ENCODE results near the gene FLNA.

Gene FLNA

DNA sequence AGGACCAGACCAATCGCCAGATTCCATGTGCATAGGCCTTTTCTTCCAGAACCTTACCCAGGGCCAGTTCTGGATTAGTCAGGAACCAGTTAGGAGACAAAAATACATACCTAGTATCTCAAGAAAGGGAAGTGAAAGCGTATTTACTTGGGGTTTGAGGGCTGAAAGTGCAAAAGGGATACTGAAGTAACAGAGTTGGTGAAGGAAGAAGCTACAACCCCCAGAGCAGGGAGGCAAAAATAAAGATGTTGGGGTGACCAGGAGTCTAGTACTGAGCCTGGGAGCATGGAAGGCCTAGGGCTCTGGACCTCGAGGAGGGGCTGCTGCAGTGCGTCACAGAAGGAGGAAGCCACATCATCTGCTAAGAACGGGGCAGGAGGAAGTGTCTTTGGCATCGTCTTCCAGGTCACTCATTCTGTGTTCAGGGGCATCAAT lies 40.6 kb downstream of the FLNA start:
- DNase-seq (ENCODE audit: low spot score), result no peak

GRCh38 chrX:154333116-154333515 lies 41.3 kb downstream of the FLNA start:
- DNase-seq (ENCODE audit: low spot score), result no peak

DNA sequence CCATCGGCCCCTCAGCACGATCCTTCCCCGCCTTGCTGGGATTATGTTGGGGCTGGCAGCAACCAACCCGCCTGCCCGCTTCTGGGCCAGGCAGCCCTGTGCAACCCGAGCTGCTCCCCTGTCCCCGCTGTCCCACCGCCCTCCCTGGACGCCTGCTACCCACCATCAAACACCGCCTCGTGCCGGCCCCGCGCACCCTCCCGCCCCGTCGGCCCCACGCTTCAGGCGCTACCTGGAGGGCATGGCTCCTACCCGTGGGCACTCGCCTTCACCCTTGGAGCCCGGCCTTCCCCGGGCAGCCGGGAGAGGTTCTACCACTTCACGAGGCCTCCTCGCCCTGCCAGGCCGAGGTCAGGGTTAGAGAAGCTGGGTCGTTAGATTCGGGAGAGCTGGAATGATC lies 41.9 kb downstream of the FLNA start:
- DNase-seq (ENCODE audit: low spot score), result no peak

GRCh38 chrX:154329294-154329693 lies 45.1 kb downstream of the FLNA start:
- DNase-seq (ENCODE audit: low spot score), result no peak

- DNase-seq (ENCODE audit: low spot score), result no peak
These were observed 45.8 kb downstream of the FLNA start for GRCh38 chrX:154328646-154329045.

GRCh38 chrX:154327038-154327820 lies 47.2 kb downstream of the FLNA start:
- DNase-seq (ENCODE audit: low spot score), result no peak

DNA sequence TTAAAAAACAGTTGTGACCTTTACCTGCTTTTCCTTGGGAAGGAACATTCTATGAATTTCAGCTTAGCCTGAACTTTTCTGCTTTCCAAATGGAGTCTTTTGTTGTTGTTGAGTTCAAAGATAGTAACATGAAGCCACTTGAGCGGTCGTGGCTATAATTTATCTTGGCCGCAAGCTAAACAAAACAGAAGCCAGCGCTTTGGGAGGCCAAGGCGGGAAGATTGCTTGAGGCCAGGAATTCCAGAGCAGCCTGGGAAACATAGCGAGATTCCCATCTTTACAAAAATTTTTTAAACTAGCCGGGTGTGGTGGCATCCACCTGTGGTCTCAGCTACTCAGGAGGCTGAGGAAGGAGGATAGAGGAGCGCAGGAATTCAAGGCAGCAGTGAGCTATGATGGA lies 48.9 kb downstream of the FLNA start:
- DNase-seq (ENCODE audit: low spot score), result no peak

DNA sequence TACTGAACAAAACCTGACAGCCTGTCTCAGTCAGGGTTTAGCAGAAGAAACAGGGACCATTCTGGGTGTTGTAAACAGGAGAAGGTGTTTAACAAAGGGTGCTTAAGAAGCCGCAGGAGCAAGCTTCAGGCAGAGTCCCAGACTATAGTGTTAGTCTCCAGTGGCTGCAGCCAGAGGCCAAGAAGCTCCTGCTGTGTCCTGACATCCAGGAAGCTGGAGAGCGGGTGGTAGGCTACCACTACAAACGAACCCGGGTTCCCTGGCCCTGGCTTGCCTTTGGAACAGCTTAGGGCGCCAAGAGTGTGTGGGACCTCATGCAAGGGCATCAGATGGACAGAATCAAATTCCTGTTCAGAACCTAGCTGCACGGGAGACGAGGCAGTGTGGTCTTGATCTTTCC lies 50.9 kb downstream of the FLNA start:
- no peak for DNase-seq (ENCODE audit: low spot score)

GRCh38 chrX:154322890-154323289 lies 51.5 kb downstream of the FLNA start:
- no peak for DNase-seq (ENCODE audit: low spot score)

- peak; percentile 20 for DNase-seq (ENCODE audit: low spot score)
These were observed 52.8 kb downstream of the FLNA start for GRCh38 chrX:154321594-154321993.

GRCh38 chrX:154321152-154321551 lies 53.3 kb downstream of the FLNA start:
- no peak for DNase-seq (ENCODE audit: low spot score)

GRCh38 chrX:154320406-154320805 lies 54.0 kb downstream of the FLNA start:
- DNase-seq (ENCODE audit: low spot score), result no peak

GRCh38 chrX:154317391-154317995 lies 56.9 kb downstream of the FLNA start:
- DNase-seq (ENCODE audit: low spot score), result no peak

DNA sequence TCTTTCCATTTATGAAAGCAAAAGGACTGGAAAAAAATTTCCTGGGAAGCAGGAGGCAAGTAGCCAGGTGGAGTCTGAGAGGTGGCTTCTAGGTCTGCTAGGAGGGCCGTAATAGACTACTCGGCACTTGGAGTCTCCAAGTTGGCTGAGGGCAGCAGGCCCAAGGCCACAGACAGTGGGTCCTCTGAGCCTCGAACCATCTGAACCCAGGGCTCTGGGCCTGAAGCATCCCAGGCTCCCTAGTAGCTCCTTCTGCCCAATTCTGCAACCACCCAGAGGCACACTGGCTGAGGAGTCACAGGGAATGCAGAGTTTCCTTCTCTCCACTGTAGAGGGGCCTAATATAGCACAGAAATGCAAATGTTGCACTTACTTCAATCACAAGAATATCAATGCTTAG lies 59.0 kb downstream of the FLNA start:
- no peak for DNase-seq (ENCODE audit: low spot score)

DNA sequence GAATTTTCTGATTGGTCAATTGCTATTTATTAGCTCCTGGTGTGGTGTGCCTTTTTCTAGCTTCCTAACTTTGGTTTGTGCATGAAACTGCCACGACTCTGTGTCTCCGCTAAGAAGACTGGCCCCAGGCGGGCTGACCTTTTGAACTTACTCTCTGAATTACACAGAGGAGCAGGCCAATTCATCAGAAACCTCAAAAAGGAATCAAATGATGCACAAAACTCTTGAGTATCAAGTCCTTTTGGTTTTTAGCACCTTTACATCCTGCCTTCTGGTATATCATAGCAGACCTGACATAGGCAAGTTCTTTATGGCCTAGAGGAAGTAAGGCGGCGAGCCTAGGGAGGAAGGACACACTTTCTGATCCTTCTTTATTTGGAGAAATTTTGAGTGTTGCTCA lies 61.3 kb downstream of the FLNA start:
- no peak for DNase-seq (ENCODE audit: low spot score)

DNA sequence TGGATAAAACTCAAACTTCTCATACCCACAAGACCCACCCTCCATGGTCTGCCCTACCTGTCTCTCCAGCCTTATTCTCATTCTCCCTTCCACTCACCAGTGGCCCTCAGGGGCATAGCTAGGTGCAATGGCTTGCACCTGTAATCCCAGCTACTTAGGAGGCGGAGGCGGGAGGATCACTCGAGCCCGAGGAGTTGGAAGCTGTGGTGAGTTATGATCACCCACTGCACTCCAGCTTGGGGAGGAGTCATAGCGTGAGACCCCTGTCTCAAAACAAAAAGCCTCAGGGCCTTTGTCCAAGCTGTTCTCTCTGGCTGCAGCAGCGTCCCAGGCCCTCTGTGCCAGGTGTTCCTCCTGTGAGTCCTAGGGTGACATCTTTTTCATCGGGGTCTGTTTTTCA lies 62.3 kb downstream of the FLNA start:
- no peak for DNase-seq (ENCODE audit: low spot score)

DNA sequence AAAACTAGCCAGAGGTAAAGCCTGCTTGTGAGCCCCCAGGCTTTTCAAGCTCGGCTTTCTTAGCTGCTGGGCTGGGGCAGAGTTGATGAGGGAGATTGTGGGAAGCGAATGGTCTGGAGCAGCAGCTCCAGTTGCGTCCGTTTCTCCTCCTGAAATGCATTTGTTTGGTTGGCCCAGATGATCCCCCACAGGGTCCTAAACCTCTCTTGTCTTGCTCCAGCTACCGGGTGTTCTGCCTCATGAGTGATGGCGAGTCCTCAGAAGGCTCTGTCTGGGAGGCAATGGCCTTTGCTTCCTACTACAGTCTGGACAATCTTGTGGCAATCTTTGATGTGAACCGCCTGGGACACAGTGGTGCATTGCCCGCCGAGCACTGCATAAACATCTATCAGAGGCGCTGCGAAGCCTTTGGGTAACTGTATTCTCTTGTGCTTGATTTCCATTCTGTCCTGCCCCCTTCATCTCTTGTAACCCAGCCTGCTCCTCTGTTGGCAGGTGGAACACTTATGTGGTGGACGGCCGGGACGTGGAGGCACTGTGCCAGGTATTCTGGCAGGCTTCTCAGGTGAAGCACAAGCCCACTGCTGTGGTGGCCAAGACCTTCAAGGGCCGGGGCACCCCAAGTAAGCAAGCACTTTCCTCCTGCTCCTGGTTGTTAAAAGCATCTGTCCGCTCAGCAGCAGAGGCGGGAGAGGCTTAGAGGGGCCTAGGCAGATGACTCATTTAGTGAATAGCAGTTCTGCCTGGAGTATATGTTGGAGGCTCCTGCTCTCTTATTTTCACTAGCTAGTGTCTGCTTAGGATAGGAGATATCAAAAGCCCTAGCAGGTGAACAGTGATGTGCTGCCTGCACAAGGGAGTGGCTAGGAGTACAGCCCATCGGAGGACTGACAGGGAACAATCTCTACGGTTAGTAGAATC lies 63.6 kb downstream of the FLNA start:
- DNase-seq (ENCODE audit: low spot score), result no peak

- DNase-seq (ENCODE audit: low spot score), result no peak
These were observed 65.2 kb downstream of the FLNA start for GRCh38 chrX:154309041-154309775.

- peak; percentile 37 for DNase-seq (ENCODE audit: low spot score)
These were observed 66.1 kb downstream of the FLNA start for GRCh38 chrX:154308108-154308946.

DNA sequence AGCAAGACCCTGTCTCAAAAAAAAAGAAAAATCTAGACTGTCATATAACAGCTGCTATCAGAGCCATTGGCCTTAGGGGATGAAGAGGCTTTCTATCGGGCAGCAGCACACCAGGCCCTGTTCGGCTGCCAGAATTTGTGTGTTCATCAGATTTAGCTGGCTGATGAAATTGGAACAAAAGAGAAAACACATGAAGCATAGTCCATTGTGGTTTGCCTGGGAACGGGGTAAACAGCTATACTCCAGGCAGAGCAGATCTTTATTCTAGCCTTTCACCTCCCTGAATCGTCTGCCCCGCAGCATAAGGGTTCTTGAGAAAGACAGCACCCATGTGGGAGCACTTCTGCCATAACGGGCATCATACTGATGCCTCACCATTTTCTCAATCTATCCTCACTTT lies 67.2 kb downstream of the FLNA start:
- no peak for DNase-seq (ENCODE audit: low spot score)

DNA sequence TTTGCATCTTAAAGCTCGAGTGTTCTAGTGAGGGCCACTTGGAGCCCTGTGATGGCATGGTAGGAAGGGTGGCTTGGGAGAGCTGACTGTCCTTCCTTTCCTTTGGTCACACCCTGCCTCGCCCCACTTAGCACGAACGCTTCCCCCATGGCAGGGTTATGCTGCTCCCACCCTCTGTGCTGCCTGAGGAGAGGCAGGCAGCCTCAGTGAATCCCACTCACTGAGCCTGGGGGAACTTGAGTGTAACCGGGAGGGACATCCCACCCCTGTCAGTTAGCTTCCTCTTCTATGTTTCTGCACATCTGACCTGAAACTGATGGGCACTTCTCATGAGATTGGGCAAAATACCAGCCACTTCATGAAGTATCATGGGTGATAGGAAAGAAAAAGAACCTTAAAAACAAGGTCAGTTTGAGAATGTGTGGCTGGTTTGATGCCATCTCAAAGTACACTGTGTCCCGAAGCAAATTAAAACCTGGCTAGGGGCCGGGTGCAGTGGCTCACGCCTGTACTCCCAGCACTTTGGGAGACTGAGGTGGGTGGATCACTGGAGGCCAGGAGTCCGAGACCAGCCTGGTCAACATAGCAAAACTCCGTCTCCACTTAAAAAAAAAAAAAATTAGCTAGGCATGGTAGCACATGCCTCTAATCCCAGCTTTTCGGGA lies 68.8 kb downstream of the FLNA start:
- no peak for DNase-seq (ENCODE audit: low spot score)

Measured in HuH-7.5 (cell line).